Measurements from ENCODE around the gene DOK6.
"Not testable (repeated sequence)": the region's sequence is repeated elsewhere in the genome, so short reads cannot be mapped to it uniquely, and the experiment has no call there.

Gene DOK6

DNA sequence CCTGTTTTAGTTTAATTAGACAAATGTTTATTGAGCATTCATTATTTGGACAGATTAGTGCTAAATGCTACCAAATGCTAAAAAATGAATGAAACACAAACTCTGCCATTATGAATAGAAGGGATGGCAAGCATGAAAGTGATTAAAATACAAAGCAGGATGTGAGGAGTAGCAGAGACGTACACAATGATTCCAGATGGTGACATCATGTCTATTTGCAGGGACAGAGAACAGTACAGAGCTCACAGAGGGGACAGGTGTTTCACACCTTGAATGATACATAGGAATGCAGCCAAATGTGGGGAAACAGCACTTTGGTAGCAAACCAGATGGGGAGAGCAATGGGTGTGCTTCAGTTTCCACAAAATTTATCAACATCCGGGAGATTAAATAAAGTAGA is 470.7 kb downstream of the DOK6 start:
- DNase-seq (ENCODE audit: low spot score), result no peak

DNA sequence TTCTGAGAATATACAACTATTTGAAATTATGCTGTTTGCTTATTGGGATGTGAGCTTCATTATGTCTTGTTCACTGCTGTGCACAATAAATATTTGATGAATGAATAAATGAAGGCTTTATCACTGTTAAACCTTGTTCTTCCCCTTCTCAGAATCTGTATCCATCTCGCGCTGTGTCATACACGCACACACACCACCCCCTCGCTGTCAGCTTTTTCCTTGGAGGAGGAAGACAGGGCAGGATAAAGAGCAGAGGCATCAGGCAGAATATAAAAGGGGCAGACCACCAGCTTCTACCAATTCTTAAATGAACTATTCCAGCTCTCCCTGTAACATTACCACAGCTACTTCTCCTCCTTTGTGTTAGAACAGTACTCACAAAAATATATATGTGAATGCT is 472.0 kb downstream of the DOK6 start:
- DNase-seq (ENCODE audit: low spot score), result peak; percentile 58

DNA sequence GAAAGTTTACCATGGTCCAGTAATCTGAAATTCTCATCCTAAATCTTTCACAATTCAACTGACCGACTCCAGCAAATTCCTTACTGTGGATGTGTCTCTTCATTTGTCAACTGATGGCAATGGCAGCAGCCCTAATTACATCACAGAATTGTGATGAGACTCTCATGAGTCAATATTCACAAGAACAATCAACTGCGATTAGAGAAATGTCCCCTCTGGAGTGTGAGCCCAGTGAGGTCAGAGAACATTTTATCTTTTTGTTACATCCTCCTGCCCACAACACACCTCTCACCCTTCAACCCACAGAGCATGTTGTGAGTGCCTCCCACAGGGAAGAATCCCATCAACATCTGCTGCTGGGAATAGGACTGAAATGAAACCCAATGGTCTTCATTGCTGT is 473.4 kb downstream of the DOK6 start:
- no peak for DNase-seq (ENCODE audit: low spot score)

DNA sequence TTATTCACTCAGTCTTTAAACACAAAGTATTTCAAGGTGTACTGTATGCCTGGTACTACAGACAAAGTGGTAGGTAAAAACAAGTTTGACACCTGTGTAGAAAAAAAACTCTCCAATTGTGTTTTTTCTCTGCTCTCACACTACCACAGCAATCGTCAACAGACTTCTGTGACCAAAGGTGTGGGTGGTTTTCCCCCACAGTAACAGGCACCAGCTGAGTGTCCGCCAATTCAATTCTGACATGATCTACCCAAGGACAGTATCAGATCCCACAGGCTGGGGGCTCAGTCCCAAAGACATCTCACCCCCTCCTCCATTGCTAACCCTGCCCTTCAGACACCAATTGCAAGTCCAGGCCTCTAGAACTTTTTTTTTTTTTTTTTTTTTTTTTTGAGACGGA is 475.8 kb downstream of the DOK6 start:
- DNase-seq (ENCODE audit: low spot score), result no peak

DNA sequence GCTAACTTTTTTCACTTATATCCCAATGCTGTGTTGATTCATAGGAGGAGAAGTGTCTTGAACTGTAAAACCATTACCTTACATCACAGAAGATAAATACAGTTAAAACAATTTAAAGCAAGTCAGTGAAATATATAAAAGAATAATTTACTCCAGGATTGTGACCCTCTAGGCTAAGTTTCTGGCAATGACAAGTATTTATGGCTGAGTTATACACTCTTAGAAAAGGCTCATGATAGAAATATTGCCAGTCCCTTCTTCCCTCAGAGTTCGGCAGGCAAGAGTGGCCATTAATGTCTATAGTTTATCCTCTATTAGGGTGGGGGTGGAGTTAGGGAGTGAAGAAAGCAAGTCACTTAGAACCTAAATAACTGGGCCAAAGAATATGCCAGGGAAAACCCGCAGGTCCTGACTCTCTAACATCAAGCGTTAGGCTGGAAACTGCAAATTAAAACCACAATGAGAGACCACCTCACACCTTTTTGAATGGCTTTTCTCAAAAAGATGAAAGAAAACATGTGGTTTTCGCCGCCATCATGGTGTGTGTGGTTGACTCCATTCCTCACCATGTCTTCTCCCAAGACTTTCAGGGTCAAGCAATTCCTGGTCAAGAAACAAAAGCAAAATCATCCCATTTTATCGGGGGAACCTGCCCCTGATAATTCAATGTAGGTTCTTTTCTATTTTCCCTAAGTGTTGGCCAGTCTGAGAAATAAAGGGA is 477.7 kb downstream of the DOK6 start:
- no peak for DNase-seq (ENCODE audit: low spot score)

DNA sequence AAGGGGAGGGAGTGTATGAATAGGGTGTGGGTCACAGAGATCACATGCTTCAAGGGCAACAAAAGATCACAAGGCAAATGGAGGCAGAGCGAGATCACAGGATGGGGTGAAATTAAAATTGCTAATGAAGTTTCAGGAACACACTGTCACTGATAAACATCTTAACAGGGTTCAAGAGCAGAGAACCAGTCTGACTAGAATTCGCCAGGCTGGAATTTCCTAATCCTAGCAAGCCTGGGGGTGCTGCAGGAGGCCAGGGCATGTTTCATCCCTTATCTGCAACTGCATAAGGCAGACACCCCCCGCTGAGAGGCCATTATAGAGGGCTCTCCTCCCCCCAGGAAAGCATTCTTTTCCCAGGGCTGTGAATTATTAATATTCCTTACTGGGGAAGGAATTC is 478.4 kb downstream of the DOK6 start:
- not testable (repeated sequence) for DNase-seq (ENCODE audit: low spot score)

DNA sequence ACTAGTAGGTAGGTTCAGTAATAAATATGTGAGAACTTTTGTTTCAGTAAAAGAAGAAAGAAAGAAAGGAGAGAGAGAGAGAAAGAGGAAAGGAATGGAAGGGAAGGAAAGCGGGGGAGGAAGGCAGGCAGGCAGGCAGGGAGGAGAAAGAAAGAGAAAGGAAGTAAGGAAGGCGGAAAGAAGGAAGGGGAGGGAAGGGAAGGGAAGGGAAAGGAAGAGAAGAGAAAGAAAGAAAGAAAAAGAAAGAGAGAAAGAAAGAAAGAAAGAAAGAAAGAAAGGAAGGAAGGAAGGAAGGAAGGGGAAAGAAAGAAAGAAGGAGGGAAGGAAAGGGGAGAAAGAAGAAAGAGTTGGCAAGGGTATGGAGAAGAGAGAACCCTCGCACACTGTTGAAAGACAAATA is 479.4 kb downstream of the DOK6 start:
- DNase-seq (ENCODE audit: low spot score), result no peak

DNA sequence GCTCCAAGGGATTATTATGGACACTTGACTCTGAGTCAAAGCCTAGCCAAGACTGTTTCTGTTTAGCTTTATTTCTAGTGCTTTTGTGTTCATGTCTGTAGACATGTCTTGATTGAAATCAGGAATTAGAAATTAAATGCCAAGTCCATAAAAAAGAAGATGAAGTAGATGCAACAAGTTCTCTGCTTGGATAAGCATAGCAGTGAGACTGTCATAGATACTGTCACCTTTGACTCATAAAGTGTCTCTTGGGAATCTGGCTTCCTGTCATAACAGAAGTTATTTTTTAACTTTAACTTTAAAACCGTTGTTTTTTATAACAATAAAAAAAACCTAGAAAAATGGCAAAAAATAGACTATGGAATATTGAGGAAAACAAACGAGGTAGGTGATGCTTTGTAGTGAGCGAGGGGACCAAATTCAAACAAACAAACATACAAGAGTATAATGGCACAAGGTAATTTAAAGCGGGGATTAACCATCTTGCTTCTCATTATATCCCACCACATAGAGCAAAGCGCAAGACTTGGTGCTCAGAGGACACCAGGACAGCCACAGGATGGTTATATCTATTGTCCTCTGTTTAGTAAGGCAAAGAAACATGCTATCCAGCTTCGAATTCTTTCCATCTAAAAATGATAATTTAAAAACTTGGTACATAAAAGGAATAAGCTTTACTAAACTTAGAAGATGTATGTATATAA is 482.4 kb downstream of the DOK6 start:
- DNase-seq (ENCODE audit: low spot score), result no peak

DNA sequence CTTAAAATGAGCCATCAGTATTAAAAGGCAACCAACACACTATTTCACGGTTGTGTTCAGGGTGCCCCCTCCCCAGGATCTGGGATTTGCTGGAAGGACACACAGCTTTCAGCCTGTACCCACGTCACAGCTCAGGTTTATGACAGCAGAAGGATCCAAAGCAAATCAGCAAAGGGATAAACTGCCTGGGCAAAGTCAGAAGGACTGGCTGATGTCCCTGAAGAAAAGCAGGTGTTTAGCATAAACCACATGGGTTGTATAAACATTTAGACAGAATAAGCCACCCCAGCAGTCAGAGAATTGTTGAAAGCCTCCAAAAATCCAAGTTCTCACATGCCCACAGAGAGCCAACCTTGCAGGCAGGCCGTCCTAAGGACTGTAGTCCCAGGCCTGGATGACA is 483.1 kb downstream of the DOK6 start:
- no peak for DNase-seq (ENCODE audit: low spot score)

DNA sequence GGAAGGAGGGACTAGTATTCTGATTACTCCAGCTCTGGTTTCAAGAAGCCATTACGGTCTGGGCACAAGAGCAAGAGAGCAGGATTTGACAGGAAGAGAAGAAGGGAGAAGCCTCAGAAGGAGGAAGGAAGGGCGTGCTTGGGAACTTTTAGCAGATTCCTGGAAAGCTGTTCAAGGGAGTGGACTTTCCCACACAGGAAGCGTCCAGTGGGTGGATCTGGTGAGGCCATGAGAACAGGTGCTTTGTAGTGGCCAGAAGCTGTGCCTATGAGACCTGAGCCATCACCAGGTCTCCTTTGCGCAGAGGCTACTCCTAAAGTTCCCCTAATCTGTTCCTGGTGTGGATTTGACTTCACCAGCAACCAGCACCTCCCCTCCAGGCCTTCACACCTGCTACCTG is 484.7 kb downstream of the DOK6 start:
- DNase-seq (ENCODE audit: low spot score), result no peak

DNA sequence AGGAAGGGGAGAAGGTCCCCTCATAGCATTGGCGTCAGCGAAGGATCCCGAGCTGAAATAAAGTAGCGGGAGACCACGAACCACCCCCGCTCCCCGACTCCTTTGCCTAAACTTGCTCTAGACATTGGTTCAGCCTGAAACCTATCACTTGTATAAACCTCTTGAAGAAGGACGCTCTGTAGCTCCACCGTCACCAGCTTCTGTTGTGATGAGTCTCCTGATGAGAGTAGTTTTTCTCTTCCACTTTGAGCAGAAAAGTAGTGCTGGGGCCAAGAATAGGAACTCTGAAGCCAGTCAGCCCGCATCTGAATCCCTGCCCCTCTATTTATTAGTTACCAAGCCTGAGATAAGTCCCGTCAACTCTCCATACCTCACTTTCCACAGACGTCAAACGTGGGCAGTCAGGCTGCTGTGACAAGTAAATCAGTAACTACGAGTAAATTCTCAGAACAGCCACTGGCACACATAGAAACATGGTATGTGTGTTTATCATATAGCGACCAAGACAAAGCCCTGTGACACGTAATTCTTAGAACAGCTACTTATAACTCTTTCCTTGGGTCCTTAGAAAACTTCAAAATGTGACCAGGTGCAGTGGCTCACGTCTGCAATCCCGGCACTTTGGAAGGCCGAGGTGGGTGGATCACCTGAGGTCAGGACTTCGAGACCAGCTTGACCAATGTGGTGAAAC is 485.3 kb downstream of the DOK6 start:
- no peak for DNase-seq (ENCODE audit: low spot score)

DNA sequence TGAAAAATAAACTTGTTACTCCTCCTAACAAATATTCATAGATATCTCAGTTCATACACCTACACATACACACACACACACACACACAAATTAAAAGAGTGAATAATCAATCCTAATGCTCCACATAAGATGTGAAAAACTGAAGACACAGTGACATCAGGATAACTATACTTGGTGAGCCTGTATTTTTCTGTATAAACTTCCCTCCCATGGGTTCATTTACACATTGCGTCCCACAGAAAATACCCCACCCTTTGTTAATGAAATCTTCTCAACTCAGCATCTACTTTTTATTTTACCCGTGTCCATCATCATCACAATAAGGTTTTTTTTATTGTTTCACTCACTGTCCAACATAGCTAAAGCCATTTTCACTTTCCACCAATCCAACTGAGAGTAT is 486.6 kb downstream of the DOK6 start:
- no peak for DNase-seq (ENCODE audit: low spot score)

DNA sequence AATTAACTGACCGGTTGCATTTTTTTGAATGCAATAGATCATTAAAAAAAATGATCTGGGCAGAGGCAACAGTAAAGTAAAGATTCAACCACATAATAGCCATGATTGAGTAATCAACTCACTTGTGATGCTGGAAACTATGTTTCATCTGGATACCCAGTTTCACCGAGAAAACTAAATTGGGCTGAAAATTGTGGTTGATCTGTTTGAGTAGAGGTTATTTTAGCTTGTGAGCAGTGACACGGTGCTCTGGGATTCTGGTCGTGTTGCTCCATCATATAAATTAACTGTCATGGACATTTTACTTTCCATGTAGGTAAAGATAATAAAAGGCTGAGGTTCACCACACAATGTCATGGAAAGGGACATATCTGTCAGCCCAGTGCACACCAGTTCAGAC is 488.3 kb downstream of the DOK6 start:
- DNase-seq (ENCODE audit: low spot score), result no peak

DNA sequence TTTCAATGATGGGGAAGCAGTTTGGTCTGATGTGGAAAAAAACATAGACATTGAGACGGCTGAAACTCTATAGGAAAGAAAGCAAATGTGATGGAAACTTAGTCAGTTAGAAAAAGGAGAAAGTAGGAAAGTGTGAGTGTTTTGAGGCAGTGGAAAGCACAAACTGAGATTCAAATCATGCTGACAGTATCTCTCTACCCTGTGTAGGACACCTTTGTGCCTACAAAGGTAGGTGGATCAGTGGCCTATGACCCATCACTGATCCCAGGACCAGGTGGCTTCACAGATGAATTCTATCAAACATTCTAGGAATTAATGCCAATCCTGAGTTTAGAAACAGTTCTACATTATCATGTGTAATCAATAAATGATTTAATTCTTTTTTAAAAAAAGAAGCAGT is 489.9 kb downstream of the DOK6 start:
- DNase-seq (ENCODE audit: low spot score), result no peak

DNA sequence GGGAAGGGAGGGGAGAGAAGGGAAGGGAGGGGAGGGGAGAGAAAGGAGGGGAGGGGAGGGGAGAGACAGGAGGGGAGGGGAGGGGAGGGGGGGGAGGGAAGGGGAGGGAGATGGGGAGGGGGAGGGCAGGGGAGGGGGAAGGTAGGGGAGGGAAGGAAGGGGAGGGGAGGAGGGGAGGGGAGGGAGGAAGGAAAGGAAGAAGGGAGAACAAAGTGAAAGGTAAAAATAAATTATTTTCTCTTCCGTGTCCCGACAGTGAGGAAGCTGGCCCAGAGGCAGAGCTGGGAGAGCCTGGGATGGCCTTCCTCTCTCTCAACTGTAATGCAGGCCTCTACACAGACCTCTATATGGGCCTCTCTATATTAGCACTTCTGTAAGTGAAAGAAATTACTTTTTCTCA is 493.8 kb downstream of the DOK6 start:
- no peak for DNase-seq (ENCODE audit: low spot score)

DNA sequence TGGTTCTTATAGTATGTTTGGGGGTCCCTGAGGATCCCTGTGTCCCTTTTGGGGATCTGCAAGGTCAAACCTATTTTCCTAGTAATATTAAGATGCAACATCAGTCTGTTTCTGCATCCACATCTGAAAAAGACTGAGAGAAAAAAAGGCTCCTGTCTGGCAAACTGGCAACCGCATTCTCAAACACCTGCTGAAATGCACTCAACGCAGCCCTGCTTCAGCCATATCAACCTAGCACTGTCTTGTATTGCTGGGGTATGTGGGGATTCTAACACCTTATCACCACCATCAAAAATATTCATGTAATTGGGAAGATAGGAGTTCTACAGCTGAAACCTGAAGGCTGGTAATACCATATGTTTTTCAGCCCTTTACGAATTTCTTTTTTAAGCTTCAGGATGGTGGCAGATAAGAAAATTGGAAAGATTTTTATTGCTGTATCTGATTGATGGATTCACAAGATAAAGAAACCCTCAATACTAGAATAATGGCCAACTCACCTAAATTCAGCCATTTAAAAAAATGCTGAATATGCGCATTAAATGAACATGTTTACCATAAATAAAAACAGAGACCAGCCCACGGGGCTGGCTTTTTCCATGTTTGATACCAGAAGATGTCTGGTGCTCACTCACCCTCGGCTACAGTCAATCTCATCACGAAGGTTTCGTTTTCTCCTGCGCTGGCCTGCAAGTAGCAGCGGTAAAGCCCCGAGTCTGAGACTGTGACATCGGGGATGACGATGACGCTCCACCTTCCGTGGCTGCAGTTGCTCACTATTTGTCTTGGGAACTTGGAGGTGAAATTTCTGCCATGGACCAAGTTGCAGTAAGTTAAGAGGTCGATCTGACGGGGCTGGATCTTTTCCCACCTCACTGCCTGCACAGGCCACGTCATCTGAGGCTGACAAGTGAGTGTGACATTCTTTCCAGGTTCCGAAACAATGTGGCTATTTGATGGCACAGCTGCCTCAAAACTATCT is 494.7 kb downstream of the DOK6 start:
- no peak for DNase-seq (ENCODE audit: low spot score)

DNA sequence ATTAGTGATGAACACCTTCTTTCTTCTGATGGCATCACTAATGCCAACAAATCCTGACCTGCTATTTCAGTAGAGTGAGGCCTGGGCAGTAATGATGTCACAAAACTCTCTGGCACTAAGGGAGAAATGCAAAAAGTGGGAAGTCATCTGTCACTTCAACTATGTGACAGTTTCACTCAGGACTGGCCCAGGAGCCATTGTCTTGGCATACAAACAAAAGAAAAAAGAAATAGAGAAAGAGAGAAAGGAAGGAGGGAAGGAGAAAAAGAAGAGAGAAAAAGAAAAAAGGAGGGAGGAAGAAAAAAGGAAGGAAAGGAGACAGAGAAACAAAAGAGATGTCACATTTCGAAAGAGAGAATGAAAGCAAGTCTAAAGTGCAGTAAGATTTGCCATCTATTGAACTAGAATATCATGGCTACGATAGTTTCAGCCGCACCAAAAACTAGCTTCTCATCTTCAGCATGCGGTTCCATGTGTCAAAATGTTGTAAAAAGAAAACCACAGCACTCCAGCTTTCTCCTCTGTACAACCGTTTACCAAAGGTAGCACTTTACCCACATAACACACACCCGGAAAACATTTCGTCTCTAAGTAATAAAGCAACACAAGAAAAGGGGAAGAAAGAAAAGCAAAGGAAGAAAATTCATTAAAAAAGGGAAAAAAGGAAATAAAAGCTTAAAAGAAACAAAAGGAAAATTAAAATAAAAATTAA is 496.9 kb downstream of the DOK6 start:
- no peak for DNase-seq (ENCODE audit: low spot score)

DNA sequence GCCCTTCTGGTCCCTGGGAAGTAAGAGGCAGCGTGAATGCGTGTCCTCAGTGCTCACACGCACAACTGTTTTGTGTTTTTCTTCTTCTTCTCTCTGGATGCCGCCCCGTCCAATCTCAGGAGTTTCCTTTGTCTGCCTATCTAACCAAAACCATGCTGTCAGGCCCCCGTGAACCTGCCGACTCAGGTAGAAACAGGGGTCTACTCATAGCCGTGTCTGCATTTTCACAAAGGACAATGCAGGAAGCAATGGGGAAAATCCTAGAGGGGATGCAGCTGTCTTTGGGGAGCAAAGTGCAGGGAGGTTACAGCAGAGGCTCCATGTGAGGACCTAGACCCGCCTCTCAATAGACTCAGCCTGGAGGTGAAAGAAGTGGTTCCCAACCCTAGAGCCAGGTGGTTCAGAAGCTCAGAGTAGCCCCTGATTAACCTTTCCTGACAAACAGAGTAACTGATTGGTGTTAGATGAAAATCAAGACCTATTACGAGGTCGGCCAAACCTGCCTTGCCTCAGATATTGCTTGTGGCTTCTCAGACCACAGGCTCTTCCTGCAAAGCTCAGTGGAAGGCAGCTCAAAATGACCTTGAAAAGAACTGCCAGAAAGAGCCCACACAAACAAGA is 497.7 kb downstream of the DOK6 start:
- no peak for DNase-seq (ENCODE audit: low spot score)

Data from putamen (tissue), 1 donor.